Measurements from ENCODE around the gene ORC1. TPM values are rescaled to one million over a fixed set of nuclear protein-coding genes. Genes with fewer than 3 reads are reported as not detected.

ORC1 gene
- 10 to 100 TPM; 42.4 to 56.5 TPM for total RNA-seq

- ATAC-seq, result peak; percentile 94 to 95
- peak within 1 kb of the TSS; percentile 90 to 100 for H3K27ac Mint-ChIP-seq
- DNase-seq (ENCODE audit: low spot score in 2 of 2), result peak; percentile 94 to 96
- peaks cover 60 to 64% of the 10 kb centered on the region in 2 donors for H3K36me3 Mint-ChIP-seq
- no peaks in the 10 kb centered on the region for H3K9me3 Mint-ChIP-seq
Observed at GRCh38 chr1:52404116-52404974, at the start of gene ORC1, which contains the start of gene PRPF38A. TSS of gene ORC1 (minus strand) at chr1:52404423. CDS start at chr1:52402223, 2,200 bp downstream. TSS of gene PRPF38A (plus strand) at chr1:52404602. CDS start at chr1:52404750, 148 bp downstream.

DNA sequence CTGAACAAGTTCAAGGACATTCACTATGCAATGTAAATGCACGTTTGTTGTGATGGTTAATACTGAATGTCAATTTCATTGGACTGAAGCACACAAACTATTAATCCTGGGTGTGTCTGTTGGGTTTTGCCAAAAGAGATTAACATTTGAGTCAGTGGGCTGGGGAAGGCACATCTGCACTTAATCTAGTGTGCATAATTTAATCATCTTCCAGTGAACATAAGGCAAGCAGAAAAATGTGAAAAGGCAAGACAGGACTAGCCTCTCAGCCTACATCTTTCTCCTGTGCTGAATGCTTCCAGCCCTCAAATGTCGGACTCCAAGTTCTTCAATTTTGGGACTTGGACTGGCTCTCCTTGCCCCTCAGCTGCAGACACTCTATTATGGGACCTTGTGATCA, 40.2 kb upstream of the ORC1 start:
- no peak overlapping the region for H3K27ac Mint-ChIP-seq
- H3K36me3 Mint-ChIP-seq, result no peaks in the 10 kb centered on the region

GRCh38 chr1:52439976-52440375, 35.8 kb upstream of the ORC1 start:
- no peak for DNase-seq (ENCODE audit: low spot score in 2 of 2)
- no peak for ATAC-seq
- Mint-ChIP-seq H3K36me3 (no peaks in the 10 kb centered on the region), H3K9me3 (no peaks in the 10 kb centered on the region), H3K27ac (no peak overlapping the region)

More for the DNA sequence above, 40.2 kb upstream of the ORC1 start:
- no peak for DNase-seq (ENCODE audit: low spot score in 2 of 2)
- H3K9me3 Mint-ChIP-seq, result no peaks in the 10 kb centered on the region
- ATAC-seq, result no peak

DNA sequence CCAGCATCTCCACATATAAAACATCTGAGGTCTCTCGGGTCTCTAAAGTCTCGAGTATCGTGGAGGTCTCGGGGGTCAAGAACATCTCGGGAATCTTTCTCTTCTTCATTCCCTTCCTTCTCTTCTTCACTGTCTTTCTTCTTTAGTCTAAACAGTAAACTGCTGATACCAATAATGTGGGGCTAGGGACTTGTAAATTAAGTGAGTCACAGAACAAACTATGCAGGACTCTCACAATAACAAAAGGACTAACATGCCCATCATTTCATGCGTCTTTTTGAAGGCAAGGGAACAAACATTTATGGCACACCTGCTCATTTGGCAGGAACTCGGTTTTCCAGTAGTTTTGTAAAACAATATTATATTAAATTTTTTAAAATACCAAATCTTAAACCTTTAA, 32.6 kb upstream of the ORC1 start:
- Mint-ChIP-seq H3K9me3 (no peaks in the 10 kb centered on the region), H3K27ac (no peak overlapping the region), H3K36me3 (no peaks in the 10 kb centered on the region)
- ATAC-seq (no peak), DNase-seq (ENCODE audit: low spot score in 2 of 2) (no peak)

DNA sequence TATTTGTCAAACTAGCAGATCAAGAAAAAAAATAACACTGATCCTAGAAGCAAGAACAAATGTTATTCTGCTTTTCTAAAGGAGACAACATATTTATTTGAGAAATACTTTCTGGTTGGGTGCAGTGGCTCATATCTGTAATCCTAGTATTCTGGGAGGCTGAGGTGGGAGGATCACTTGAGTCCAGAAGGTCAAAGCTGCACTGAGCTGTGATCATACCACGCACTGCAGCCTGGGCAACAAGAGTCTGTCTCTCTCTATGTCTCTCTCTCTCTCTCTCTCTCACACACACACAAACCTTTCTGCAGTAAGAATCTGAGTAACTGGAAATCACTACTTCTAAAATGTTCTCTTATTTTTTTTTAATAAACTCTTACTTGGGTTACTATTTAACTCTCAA, 31.4 kb upstream of the ORC1 start:
- Mint-ChIP-seq H3K27ac (no peak overlapping the region), H3K9me3 (no peaks in the 10 kb centered on the region), H3K36me3 (no peaks in the 10 kb centered on the region)
- no peak for DNase-seq (ENCODE audit: low spot score in 2 of 2)
- no peak for ATAC-seq

- no peak for ATAC-seq
- no peaks in the 10 kb centered on the region for H3K36me3 Mint-ChIP-seq
- H3K9me3 Mint-ChIP-seq, result no peaks in the 10 kb centered on the region
- no peak overlapping the region for H3K27ac Mint-ChIP-seq
- no peak for DNase-seq (ENCODE audit: low spot score in 2 of 2)
Observed at GRCh38 chr1:52435211-52435610, 31.0 kb upstream of the ORC1 start.

GRCh38 chr1:52432807-52433206, 28.6 kb upstream of the ORC1 start:
- DNase-seq (ENCODE audit: low spot score in 2 of 2) (no peak), ATAC-seq (no peak)
- Mint-ChIP-seq H3K27ac (no peak overlapping the region), H3K36me3 (peaks cover 0 to 2% of the 10 kb centered on the region in 2 donors), H3K9me3 (no peaks in the 10 kb centered on the region)

DNA sequence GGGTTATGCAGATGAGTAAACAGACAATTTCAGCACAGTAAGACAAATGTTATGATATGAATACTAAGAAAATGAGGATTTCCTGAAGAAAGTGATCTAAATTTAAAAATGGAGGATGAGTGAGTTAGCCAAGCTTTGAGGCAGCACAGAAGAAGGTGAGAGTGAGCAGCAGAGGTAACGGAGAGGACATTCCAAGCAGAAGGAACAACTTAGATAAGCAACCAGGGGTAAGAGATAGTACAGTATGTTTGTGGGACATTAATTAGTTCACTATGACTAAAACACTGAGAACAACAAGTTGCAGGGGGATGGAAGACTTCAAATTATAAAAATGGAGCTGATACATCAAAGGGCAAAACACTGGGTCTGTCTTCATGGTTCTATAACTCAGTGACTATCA, 22.9 kb upstream of the ORC1 start:
- DNase-seq (ENCODE audit: low spot score in 2 of 2) (no peak), ATAC-seq (no peak)
- H3K9me3 Mint-ChIP-seq, result no peaks in the 10 kb centered on the region
- H3K36me3 Mint-ChIP-seq, result peaks cover 9 to 15% of the 10 kb centered on the region in 2 donors
- H3K27ac Mint-ChIP-seq, result peak overlapping the region in 1 of 2 donors; percentile 6

GRCh38 chr1:52426371-52426770, 22.1 kb upstream of the ORC1 start:
- no peaks in the 10 kb centered on the region for H3K9me3 Mint-ChIP-seq
- peak overlapping the region; percentile 44 to 64 for H3K27ac Mint-ChIP-seq
- peaks cover 9 to 15% of the 10 kb centered on the region in 2 donors for H3K36me3 Mint-ChIP-seq
- ATAC-seq (no peak), DNase-seq (ENCODE audit: low spot score in 2 of 2) (no peak)

- Mint-ChIP-seq H3K9me3 (no peaks in the 10 kb centered on the region), H3K27ac (peak overlapping the region; percentile 33 to 89), H3K36me3 (peaks cover 9 to 16% of the 10 kb centered on the region in 2 donors)
- DNase-seq (ENCODE audit: low spot score in 2 of 2), result no peak
- ATAC-seq, result no peak
Observed at GRCh38 chr1:52424813-52425212, 20.6 kb upstream of the ORC1 start.

DNA sequence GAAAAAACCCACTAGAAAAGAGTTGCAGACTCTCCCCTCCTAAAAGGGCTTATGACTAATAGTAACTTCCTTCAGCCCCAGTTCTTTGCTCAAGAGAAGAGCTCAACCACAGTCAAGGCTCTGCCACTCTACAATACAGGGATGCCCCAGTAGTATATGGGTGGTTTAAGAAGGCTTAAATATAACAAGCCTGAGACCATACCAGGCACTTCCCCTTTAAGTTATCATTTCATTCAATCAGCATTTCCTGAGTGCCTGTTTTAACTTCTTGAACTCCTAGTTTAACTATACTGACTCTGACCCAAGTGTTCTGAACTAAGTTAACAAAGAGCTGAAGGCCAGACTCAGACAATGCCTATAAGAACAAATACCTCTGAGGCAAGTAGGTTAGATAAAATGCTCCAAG, 20.0 kb upstream of the ORC1 start:
- peaks cover 9 to 22% of the 10 kb centered on the region in 2 donors for H3K36me3 Mint-ChIP-seq
- H3K27ac Mint-ChIP-seq, result peak overlapping the region; percentile 89
- H3K9me3 Mint-ChIP-seq, result no peaks in the 10 kb centered on the region
- DNase-seq (ENCODE audit: low spot score in 2 of 2), result no peak
- peak; percentile 90 to 98 for ATAC-seq

DNA sequence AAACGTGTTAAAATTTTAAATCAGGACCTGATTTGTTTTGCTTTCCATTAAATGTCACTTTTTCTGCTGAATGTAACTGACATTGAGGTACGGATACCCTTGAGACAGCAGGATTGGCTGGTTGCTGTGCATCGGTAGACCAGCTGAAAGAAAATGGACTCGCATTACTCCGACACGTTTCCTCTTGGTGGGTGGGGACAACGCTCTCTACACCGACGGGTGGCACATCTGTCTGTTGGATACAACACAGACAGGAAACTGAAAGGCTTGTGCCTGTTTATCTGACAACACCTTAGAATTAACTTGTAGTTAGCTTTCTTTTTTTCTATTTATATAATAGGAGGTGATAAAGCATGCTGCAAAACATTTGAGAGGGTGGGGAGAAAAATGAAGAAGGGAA, 19.5 kb upstream of the ORC1 start:
- peaks cover 9 to 27% of the 10 kb centered on the region in 2 donors for H3K36me3 Mint-ChIP-seq
- peak in 1 of 2 donors; percentile 48 for DNase-seq (ENCODE audit: low spot score in 2 of 2)
- ATAC-seq, result peak; percentile 84 to 88
- H3K9me3 Mint-ChIP-seq, result no peaks in the 10 kb centered on the region
- peak overlapping the region; percentile 89 for H3K27ac Mint-ChIP-seq

DNA sequence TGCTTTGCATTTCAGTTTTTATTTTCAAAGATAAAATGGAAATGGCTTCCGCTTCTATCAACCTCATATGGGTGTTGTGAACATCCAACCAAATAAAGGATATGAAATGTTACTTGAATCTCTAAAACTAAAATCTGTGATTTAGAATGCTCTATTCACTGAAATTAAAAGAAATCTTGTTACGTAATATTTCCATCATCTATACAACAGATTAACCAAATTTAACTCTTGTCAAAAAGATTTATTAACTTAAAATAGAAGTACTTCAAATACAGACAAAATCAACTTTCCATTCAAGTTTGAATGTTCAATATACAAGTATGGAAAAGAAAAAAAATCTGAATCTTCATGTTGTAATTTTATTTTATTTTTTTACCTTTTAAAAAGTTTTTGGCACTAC, 18.8 kb upstream of the ORC1 start:
- H3K9me3 Mint-ChIP-seq, result no peaks in the 10 kb centered on the region
- H3K36me3 Mint-ChIP-seq, result peaks cover 9 to 29% of the 10 kb centered on the region in 2 donors
- no peak for DNase-seq (ENCODE audit: low spot score in 2 of 2)
- no peak for ATAC-seq
- no peak overlapping the region for H3K27ac Mint-ChIP-seq

DNA sequence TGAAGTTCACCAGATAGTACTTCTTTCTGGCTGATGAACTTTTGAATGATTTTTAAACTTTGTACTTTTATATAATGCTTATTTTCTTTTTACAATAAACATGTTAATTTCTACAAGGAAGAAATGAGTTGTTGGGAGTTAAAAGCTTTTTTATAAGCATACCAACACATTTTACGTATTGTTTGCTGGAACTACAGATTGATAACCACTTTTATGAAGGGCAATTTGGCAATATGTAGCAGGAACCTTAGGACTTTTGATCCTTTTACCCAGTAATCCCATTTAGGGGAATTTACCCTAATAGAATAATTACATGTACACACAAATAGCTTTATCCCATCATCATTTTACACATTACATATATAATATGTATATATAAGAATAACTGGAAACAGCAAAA, 16.5 kb upstream of the ORC1 start:
- H3K9me3 Mint-ChIP-seq, result no peaks in the 10 kb centered on the region
- peaks cover 15 to 38% of the 10 kb centered on the region in 2 donors for H3K36me3 Mint-ChIP-seq
- H3K27ac Mint-ChIP-seq, result no peak overlapping the region
- DNase-seq (ENCODE audit: low spot score in 2 of 2) (no peak), ATAC-seq (no peak)

GRCh38 chr1:52416811-52417210, 12.6 kb upstream of the ORC1 start:
- Mint-ChIP-seq H3K27ac (peak overlapping the region in 1 of 2 donors; percentile 16), H3K36me3 (peaks cover 29 to 55% of the 10 kb centered on the region in 2 donors), H3K9me3 (no peaks in the 10 kb centered on the region)
- DNase-seq (ENCODE audit: low spot score in 2 of 2), result no peak
- no peak for ATAC-seq

DNA sequence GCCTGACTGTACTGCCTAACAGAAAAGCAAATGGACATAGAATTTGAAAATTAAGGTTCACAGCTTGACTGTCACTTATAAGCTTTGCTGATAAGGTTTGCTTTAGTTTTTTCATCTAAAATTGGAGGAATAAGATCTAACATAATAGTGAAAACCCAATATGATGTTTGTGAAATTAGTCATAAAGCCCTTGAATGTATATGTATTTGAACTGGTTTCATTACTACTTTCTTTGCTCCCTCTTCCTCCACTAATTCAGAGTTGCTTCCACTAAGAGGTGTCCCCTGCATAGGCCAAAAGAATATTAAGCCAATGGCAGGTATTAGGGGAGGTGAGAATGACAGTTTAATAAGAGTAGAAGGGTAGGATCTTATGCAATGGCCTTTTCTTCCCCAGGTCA, 10.7 kb upstream of the ORC1 start:
- DNase-seq (ENCODE audit: low spot score in 2 of 2) (no peak), ATAC-seq (peak; percentile 28 to 69)
- H3K36me3 Mint-ChIP-seq, result peaks cover 29 to 63% of the 10 kb centered on the region in 2 donors
- H3K27ac Mint-ChIP-seq, result no peak overlapping the region
- H3K9me3 Mint-ChIP-seq, result no peaks in the 10 kb centered on the region

GRCh38 chr1:52413410-52413989, 9.3 kb upstream of the ORC1 start:
- H3K36me3 Mint-ChIP-seq, result peaks cover 36 to 56% of the 10 kb centered on the region in 2 donors
- peak in 1 of 2 donors; percentile 70 for ATAC-seq
- peak overlapping the region in 1 of 2 donors; percentile 65 for H3K27ac Mint-ChIP-seq
- no peaks in the 10 kb centered on the region for H3K9me3 Mint-ChIP-seq
- DNase-seq (ENCODE audit: low spot score in 2 of 2), result no peak
